ENCODE data around the gene DICER1. TPM values are rescaled to one million over a fixed set of nuclear protein-coding genes. Genes with fewer than 3 reads are reported as not detected.

DICER1 gene
- total and polyA plus RNA-seq, 12 donors: 7.1 to 81.5 (median 32.1) TPM

DNA sequence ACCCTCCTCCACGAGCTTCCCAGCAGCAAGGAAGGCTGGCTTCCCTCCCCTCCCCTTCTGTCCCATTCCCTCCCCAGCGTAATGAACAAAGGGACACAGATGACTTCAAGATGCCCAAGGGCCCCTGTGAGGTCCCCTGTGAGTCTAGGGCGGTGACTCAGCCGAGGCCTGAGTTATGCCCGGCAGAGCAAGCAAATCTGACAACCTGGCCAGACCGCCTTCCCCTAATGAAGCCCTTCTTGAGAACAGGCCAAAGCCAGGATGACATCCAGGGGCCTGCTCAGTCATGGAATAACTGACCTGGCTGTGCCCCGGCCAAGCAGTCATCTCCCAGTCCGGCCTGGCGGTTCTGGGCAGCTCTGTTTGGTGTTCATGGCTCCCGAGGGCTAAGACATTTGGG is 89.2 kb downstream of the DICER1 start:
- Histone ChIP-seq H3K4me1 (replicated peaks in 1 of 2) (no peaks in the 10 kb centered on the region), H3K9me3 (replicated peaks in 1 of 3) (no peaks in the 10 kb centered on the region), H3K27ac (no peak overlapping the region), H3K4me3 (no peak overlapping the region), H3K36me3 (replicated peaks in 1 of 2) (no peaks in the 10 kb centered on the region), H3K27me3 (no peaks in the 10 kb centered on the region)
- no peak for DNase-seq
- 65 to 77% (median 74%) methylated on average over 6 to 10 of the region's 10 CpGs for WGBS, 4 donors
- intact Hi-C loops (cut with DNase I): no loop called here
- no peak for TF ChIP-seq POLR2A (IDR thresholded peaks at IDR 0.05)
- TF ChIP-seq, protein P1, sequence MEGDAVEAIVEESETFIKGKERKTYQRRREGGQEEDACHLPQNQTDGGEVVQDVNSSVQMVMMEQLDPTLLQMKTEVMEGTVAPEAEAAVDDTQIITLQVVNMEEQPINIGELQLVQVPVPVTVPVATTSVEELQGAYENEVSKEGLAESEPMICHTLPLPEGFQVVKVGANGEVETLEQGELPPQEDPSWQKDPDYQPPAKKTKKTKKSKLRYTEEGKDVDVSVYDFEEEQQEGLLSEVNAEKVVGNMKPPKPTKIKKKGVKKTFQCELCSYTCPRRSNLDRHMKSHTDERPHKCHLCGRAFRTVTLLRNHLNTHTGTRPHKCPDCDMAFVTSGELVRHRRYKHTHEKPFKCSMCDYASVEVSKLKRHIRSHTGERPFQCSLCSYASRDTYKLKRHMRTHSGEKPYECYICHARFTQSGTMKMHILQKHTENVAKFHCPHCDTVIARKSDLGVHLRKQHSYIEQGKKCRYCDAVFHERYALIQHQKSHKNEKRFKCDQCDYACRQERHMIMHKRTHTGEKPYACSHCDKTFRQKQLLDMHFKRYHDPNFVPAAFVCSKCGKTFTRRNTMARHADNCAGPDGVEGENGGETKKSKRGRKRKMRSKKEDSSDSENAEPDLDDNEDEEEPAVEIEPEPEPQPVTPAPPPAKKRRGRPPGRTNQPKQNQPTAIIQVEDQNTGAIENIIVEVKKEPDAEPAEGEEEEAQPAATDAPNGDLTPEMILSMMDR (IDR thresholded peaks at IDR 0.05): no peak

GRCh38 chr14:95067526-95067925 is 89.8 kb downstream of the DICER1 start:
- DNase-seq: no peak

DNA sequence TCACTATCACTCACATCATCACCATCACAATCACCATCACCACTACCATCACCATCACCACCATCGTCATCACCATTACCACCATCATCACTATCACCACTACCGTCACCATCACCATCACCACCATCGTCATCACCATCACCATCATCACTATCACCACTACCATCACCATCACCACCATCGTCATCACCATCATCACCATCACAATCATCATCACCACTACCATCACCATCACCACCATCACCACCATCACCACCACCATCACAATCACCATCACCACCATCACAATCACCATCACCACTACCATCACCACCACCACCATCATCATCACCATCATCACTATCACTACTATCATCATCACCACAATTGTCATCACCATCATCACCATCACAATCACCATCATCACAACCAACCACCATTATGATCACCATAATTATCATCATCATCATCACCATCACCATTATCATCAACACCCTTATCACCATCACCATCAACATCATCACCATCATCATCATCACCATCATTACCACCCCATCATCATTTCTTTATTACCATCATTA is 90.8 kb downstream of the DICER1 start:
- Histone ChIP-seq H3K4me1 (replicated peaks in 1 of 2) (no peaks in the 10 kb centered on the region), H3K36me3 (replicated peaks in 1 of 2) (no peaks in the 10 kb centered on the region), H3K27ac (no peak overlapping the region), H3K27me3 (no peaks in the 10 kb centered on the region), H3K4me3 (no peak overlapping the region), H3K9me3 (replicated peaks in 1 of 3) (no peaks in the 10 kb centered on the region)
- no peak for TF ChIP-seq POLR2A (IDR thresholded peaks at IDR 0.05)
- TF ChIP-seq, protein P1 (IDR thresholded peaks at IDR 0.05): no peak
- WGBS, 4 donors: 88 to 95% (median 90%) methylated on average over 4 of the region's 4 CpGs
- DNase-seq: no peak
- intact Hi-C loops (cut with DNase I): no loop called here

More at GRCh38 chr14:95067526-95067925, 89.8 kb downstream of the DICER1 start:
- H3K4me1 ChIP-seq (replicated peaks in 1 of 2): no peaks in the 10 kb centered on the region
- no peaks in the 10 kb centered on the region for H3K36me3 ChIP-seq (replicated peaks in 1 of 2)
- H3K9me3 ChIP-seq (replicated peaks in 1 of 3): no peaks in the 10 kb centered on the region
- no peaks in the 10 kb centered on the region for H3K27me3 ChIP-seq
- intact Hi-C loops (cut with DNase I): no loop called here
- TF ChIP-seq, protein P1 (IDR thresholded peaks at IDR 0.05): no peak
- TF ChIP-seq POLR2A (IDR thresholded peaks at IDR 0.05): no peak
- no peak overlapping the region for H3K4me3 ChIP-seq
- 82 to 98% (median 93%) methylated on average over 4 of the region's 4 CpGs for WGBS, 4 donors
- H3K27ac ChIP-seq: no peak overlapping the region

GRCh38 chr14:95065411-95065810 is 91.9 kb downstream of the DICER1 start:
- H3K27me3 ChIP-seq: no peaks in the 10 kb centered on the region
- no peaks in the 10 kb centered on the region for H3K4me1 ChIP-seq (replicated peaks in 1 of 2)
- no peak for TF ChIP-seq POLR2A (IDR thresholded peaks at IDR 0.05)
- TF ChIP-seq, protein P1 (IDR thresholded peaks at IDR 0.05): no peak
- intact Hi-C loops (cut with DNase I): no loop called here
- WGBS, 4 donors: 65 to 80% (median 69%) methylated on average over 1 to 2 of the region's 2 CpGs
- H3K27ac ChIP-seq: no peak overlapping the region
- no peaks in the 10 kb centered on the region for H3K36me3 ChIP-seq (replicated peaks in 1 of 2)
- H3K9me3 ChIP-seq (replicated peaks in 1 of 3): no peaks in the 10 kb centered on the region
- DNase-seq: no peak
- no peak overlapping the region for H3K4me3 ChIP-seq

Measured in adrenal gland (tissue), 12 donors.